ENCODE data around the gene MYRFL.
"Not testable (repeated sequence)": the region's sequence is repeated elsewhere in the genome, so short reads cannot be mapped to it uniquely, and the experiment has no call there.

MYRFL gene

GRCh38 chr12:69843608-69844007 is 18.6 kb downstream of the MYRFL start:
- no peak for DNase-seq (ENCODE audit: low read depth)

- DNase-seq (ENCODE audit: low read depth): no peak
Measured at GRCh38 chr12:69844416-69844815, 19.4 kb downstream of the MYRFL start.

- no peak for DNase-seq (ENCODE audit: low read depth)
Measured at GRCh38 chr12:69844836-69845235, 19.8 kb downstream of the MYRFL start.

- DNase-seq (ENCODE audit: low read depth): no peak
Measured at GRCh38 chr12:69846976-69847375, 21.9 kb downstream of the MYRFL start.

GRCh38 chr12:69851976-69852375 is 26.9 kb downstream of the MYRFL start:
- DNase-seq (ENCODE audit: low read depth): no peak

- not testable (repeated sequence) for DNase-seq (ENCODE audit: low read depth)
Measured at GRCh38 chr12:69853176-69853961, 28.3 kb downstream of the MYRFL start.

GRCh38 chr12:69866698-69867097 is 41.7 kb downstream of the MYRFL start:
- no peak for DNase-seq (ENCODE audit: low read depth)

- no peak for DNase-seq (ENCODE audit: low read depth)
Measured at GRCh38 chr12:69868695-69869094, 43.7 kb downstream of the MYRFL start.

- no peak for DNase-seq (ENCODE audit: low read depth)
Measured at GRCh38 chr12:69872804-69873203, 47.8 kb downstream of the MYRFL start.

- no peak for DNase-seq (ENCODE audit: low read depth)
Measured at GRCh38 chr12:69873429-69873828, 48.4 kb downstream of the MYRFL start.

GRCh38 chr12:69874606-69875005 is 49.6 kb downstream of the MYRFL start:
- no peak for DNase-seq (ENCODE audit: low read depth)

- no peak for DNase-seq (ENCODE audit: low read depth)
Measured at GRCh38 chr12:69875416-69875935, 50.4 kb downstream of the MYRFL start.

GRCh38 chr12:69879007-69879960 is 54.3 kb downstream of the MYRFL start:
- peak; percentile 15 for DNase-seq (ENCODE audit: low read depth)

GRCh38 chr12:69880571-69880970 is 55.5 kb downstream of the MYRFL start:
- no peak for DNase-seq (ENCODE audit: low read depth)

GRCh38 chr12:69881771-69882170 is 56.7 kb downstream of the MYRFL start:
- DNase-seq (ENCODE audit: low read depth): no peak

- DNase-seq (ENCODE audit: low read depth): no peak
Measured at GRCh38 chr12:69884386-69884785, 59.4 kb downstream of the MYRFL start.

GRCh38 chr12:69885658-69886057 is 60.6 kb downstream of the MYRFL start:
- DNase-seq (ENCODE audit: low read depth): no peak

GRCh38 chr12:69886109-69886508 is 61.1 kb downstream of the MYRFL start:
- DNase-seq (ENCODE audit: low read depth): no peak

- DNase-seq (ENCODE audit: low read depth): no peak
Measured at GRCh38 chr12:69886715-69887114, 61.7 kb downstream of the MYRFL start.

- DNase-seq (ENCODE audit: low read depth): no peak
Measured at GRCh38 chr12:69888901-69889300, 63.9 kb downstream of the MYRFL start.

- no peak for DNase-seq (ENCODE audit: low read depth)
Measured at GRCh38 chr12:69894800-69895383, 69.9 kb downstream of the MYRFL start.

- DNase-seq (ENCODE audit: low read depth): no peak
Measured at GRCh38 chr12:69896653-69897381, 71.8 kb downstream of the MYRFL start.
